HG03378 (cell line): ENCODE data around the gene ZNF141.
"Not testable (repeated sequence)": the region's sequence is repeated elsewhere in the genome, so short reads cannot be mapped to it uniquely, and the experiment has no call there.

Experiments
- ATAC-seq: cut with Tn5 transposase; IDR thresholded peaks from one replicate; pipeline ENCODE4 v1.9.1; 2021; ENCODE audit warnings: mild to moderate bottlenecking, moderate library complexity; ENCODE audit not compliant: unreplicated experiment

ZNF141 gene

DNA sequence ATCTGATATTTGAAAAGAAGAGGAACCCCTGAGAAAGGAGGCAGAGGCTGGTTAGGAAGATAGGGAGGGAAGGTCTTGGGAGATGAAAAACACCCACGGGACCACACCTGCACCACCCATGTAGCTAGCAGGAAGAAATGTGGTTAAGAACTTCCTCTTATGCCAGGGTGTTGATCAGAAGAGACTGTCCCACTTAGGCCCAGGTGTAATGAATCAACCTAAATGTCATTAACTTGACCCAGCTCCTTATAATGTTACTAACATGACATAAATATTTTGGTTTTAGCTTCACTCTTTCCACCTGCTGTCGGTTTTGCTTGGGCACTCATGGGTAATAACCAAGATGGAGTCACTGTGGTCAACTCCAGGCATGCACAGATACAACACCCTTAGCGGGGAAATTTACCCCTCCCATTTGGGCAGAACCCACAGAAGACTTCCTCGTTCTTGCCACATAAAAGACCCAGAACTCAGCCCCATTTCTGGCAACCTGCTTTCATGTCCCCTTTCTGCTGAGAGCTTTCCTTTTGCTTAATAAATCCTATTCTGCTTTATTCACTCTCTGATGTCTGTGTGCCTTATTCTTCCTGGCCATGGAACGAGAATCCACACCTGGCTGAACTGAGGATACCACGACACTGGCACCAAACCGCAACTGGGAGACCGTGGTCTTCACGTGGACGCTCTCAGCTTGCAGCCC is 46.8 kb downstream of the ZNF141 start:
- ATAC-seq: no peak

DNA sequence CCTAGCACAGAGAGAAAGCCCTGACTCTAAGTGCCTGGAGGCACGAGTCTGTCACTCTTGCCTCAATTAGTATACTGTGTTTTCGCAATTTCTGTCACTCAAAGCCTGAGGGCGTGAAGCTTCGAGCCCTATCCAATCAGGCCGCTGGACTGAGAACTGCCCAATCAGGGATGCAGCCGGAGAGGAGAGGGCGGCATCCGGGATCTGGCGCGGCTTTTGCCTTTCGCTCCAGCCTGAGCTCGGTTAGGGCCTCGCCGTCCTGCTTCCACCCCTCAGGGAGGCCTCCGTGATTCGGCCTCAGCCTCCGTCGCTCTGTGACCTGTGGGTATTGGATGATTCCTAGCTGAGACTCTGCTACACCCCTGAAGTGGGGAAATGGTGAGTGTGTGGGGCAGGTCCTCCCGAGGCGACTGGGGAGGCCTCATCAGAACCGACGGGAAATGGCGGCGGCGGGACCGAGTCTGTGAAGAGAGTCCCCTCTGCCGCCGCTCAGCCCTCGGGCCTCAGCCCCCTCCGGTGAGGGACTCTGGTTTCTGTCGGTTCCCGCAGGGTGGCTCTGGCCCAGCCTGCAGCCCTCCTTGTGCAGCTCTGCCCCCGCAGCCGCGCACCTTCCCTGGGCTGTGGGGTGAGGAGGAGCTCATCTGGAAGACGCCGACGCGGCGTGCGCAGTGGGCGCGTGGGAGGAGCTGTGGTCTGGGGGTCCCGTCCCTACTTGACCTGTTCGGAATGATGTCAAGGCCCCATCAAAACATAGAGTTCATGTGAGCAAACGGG is 48.5 kb downstream of the ZNF141 start:
- ATAC-seq: no peak

DNA sequence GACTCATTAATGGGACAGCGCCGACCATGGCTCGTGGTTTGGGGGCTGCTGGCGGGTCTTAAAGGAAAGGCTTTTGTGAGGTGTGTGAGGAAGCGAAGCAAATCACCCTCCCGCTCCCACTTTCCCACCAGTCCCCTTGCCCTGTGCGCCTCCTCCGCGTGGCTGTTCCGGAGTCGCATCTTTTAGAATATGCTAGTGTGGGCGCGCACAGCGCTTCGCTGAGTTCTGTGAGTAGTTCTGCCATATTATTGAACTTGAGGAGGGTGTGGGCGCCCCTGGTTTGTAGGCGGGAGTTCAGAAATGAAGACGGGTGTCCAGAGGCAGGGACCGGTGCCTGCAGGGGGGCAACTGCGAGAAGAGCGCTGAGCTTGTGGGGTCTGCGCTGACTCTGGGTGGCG is 49.1 kb downstream of the ZNF141 start:
- ATAC-seq: no peak

DNA sequence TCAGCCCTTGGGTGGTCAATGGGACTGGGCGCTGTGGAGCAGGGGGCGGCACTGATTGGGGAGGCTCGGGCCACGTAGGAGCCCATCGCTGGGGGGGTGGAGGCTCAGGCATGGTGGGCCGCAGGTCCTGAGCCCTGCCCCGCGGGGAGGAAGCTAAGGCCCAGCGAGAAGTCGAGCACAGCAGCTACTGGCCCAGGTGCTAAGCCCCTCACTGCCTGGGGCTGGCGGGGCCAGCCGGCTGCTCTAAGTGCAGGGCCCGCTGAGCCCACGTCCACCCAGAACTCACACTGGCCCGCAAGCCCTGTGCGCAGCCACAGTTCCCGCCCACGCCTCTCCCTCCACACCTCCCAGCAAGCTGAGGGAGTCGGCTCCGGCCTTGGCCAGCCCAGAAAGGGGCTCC is 66.4 kb downstream of the ZNF141 start:
- ATAC-seq: no peak

DNA sequence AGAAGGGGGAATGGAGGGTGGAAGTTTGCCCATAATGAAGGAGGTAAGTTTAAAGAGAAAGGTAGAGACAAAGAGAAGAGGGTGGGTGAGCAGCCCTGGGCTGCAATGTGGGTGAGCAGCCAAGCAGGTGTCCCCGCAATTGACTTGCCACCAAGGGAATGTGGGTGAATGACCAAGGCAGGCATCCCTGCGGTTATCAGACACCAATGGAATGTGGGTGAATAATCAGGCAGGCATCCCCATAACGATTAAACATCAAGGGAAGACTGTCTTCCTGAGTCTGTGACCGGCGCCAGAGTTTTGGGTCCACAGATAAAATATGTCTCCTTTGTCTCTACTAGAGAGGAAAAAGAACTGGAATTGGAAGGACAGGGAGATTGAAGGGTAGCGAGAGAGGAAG is 70.7 kb downstream of the ZNF141 start:
- not testable (repeated sequence) for ATAC-seq

DNA sequence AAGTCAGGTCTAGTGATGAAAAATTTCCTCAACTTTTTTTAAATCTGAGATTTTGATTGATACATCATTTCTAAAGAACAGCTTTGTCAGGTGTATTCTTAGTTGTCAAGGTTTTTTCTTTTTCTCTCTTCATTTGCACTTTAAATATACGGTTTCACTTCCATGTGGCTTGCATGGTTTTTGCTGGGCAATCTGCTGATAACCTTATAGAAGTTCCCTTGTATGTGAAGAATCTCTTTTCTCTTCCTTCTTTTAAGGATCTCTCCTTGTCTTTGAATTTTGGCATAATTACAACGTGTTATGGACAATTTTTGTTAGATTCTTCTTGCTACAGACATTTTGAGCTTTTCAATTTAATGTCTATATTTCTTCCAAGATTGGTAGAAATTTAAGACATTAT is 85.0 kb downstream of the ZNF141 start:
- no peak for ATAC-seq
